H1 (cell line): Measurements from ENCODE around the gene SPG7. TPM values are rescaled to one million over a fixed set of nuclear protein-coding genes. Genes with fewer than 3 reads are reported as not detected.

Source experiments
- CTCF ChIA-PET: fragments of 300-600 bp; sonication (Branson Sonifier 250); formaldehyde crosslinking; loops from one replicate; lab custom pipeline; 2021; ENCODE audit not compliant: partially characterized antibody; lab: Charles Lee
- POLR2A ChIA-PET: fragments of 300-600 bp; sonication (Branson Sonifier 250); formaldehyde crosslinking; loops from one replicate; lab custom pipeline; 2021; ENCODE audit warnings: inconsistent platforms; ENCODE audit not compliant: partially characterized antibody; lab: Charles Lee
- DNase-seq, 2 experiments: peaks; one replicate each; pipeline versions ENCODE4 v3.0.0 to v3.0.0-alpha.2; 2010 to 2022; ENCODE audit warnings: low spot score in 2 of 2, low read depth in 1 of 2, mixed read lengths in 1 of 2
- FAIRE-seq: peaks from 2 replicates; lab custom pipeline; 2011; peaks lifted over from hg19 to GRCh38; lab: Jason Lieb, UNC
- H2AFZ ChIP-seq: 2 replicates; pipeline ENCODE4 v1.8.1; 2012; ENCODE audit warnings: low read length, inconsistent platforms
- H2AK5ac ChIP-seq: 2 replicates; pipeline ENCODE4 v1.6.1; 2013; ENCODE audit warnings: low read depth, low read length
- H2BK120ac ChIP-seq: replicated peaks from 2 replicates; pipeline ENCODE3; 2013; ENCODE audit warnings: low read depth, low read length, inconsistent platforms
- H2BK12ac ChIP-seq: 2 replicates; pipeline ENCODE4 v1.6.1; 2013; ENCODE audit warnings: low read depth, low read length
- H2BK15ac ChIP-seq: 2 replicates; pipeline ENCODE4 v1.6.1; 2013; ENCODE audit warnings: low read length
- H2BK20ac ChIP-seq: 2 replicates; pipeline ENCODE4 v1.6.1; 2013; ENCODE audit warnings: low read length
- H2BK5ac ChIP-seq: 2 replicates; pipeline ENCODE4 v1.6.1; 2013; ENCODE audit warnings: low read depth, low read length
- H3K14ac ChIP-seq: 2 replicates; pipeline ENCODE4 v1.6.1; 2013; ENCODE audit warnings: inconsistent platforms; ENCODE audit not compliant: insufficient read length
- H3K18ac ChIP-seq: 2 replicates; pipeline ENCODE4 v1.6.1; 2013; ENCODE audit warnings: low read length; ENCODE audit errors: extremely low read depth
- H3K23ac ChIP-seq: 2 replicates; pipeline ENCODE4 v1.6.1; 2013; ENCODE audit warnings: inconsistent platforms; ENCODE audit not compliant: insufficient read length
- H3K23me2 ChIP-seq: 2 replicates; pipeline ENCODE4 v1.6.1; 2013; ENCODE audit warnings: low read depth, low read length
- H3K27ac ChIP-seq: 2 replicates; pipeline ENCODE4 v1.6.1; 2011; ENCODE audit warnings: low read depth, low read length, inconsistent platforms
- H3K27me3 ChIP-seq, 4 experiments: replicated peaks in 1 of 4; 1 replicate in 1 of 4; 2 replicates in 3 of 4; pipeline versions ENCODE4 v1.6.1 to v1.8.1; 2011 to 2013; ENCODE audit warnings: low read length in 3 of 4, mild to moderate bottlenecking in 3 of 4, inconsistent platforms in 2 of 4, mixed read lengths in 2 of 4, moderate library complexity in 1 of 4; ENCODE audit not compliant: control insufficient read depth in 3 of 4, insufficient read depth in 3 of 4; ENCODE audit errors: extremely low read depth in 1 of 4
- H3K36me3 ChIP-seq, 4 experiments: 2 replicates each; pipeline versions ENCODE4 v1.6.1 to v1.8.1; 2011 to 2013; ENCODE audit warnings: mild to moderate bottlenecking in 4 of 4, low read length in 3 of 4, moderate library complexity in 2 of 4, control low read depth in 1 of 4, inconsistent platforms in 1 of 4; ENCODE audit not compliant: insufficient read depth in 4 of 4, control insufficient read depth in 2 of 4
- H3K4ac ChIP-seq: replicated peaks from 2 replicates; pipeline ENCODE3; 2013; ENCODE audit warnings: low read length, low read depth, mixed read lengths, inconsistent platforms; ENCODE audit not compliant: insufficient read length
- H3K4me1 ChIP-seq, 4 experiments: replicated peaks in 1 of 4; 1 replicate in 1 of 4; 2 replicates in 3 of 4; pipeline versions ENCODE4 v1.6.1 to v1.8.1; 2011 to 2013; ENCODE audit warnings: low read length in 3 of 4, inconsistent platforms in 2 of 4, mixed read lengths in 1 of 4; ENCODE audit not compliant: insufficient read depth in 4 of 4, control insufficient read depth in 3 of 4
- H3K4me2 ChIP-seq, 2 experiments: 2 replicates each; pipeline versions ENCODE4 v1.6.1 to v1.8.1; 2011 to 2013; ENCODE audit warnings: low read depth in 2 of 2, low read length in 2 of 2, control low read depth in 1 of 2, inconsistent platforms in 1 of 2, mild to moderate bottlenecking in 1 of 2; ENCODE audit not compliant: insufficient read depth in 1 of 2
- H3K4me3 ChIP-seq, 4 experiments: fragments of 200-600, 300-600 bp in 1 of 4; sonication (generic), shearing (Covaris generic), sonication (Bioruptor Twin) in 1 of 4; 2 replicates each; pipeline versions ENCODE4 v1.5.1 to v1.8.1; 2011 to 2016; ENCODE audit warnings: low read length in 4 of 4, low read depth in 3 of 4, control low read depth in 2 of 4, inconsistent platforms in 2 of 4, mild to moderate bottlenecking in 2 of 4, mixed read lengths in 1 of 4, moderate library complexity in 1 of 4; ENCODE audit not compliant: insufficient read depth in 2 of 4; ENCODE audit errors: extremely low read depth in 1 of 4
- H3K56ac ChIP-seq: replicated peaks from 2 replicates; pipeline ENCODE3; 2013; ENCODE audit warnings: low read depth, mild to moderate bottlenecking, mixed read lengths, low read length, inconsistent platforms; ENCODE audit not compliant: insufficient read length
- H3K79me1 ChIP-seq: 2 replicates; pipeline ENCODE4 v1.6.1; 2013; ENCODE audit warnings: low read depth, low read length, control low read depth
- H3K79me2 ChIP-seq, 2 experiments: 2 replicates each; pipeline versions ENCODE4 v1.6.1 to v1.8.1; 2012 to 2013; ENCODE audit warnings: low read length in 2 of 2, mild to moderate bottlenecking in 2 of 2, inconsistent platforms in 1 of 2; ENCODE audit not compliant: insufficient read depth in 2 of 2, control insufficient read depth in 1 of 2
- H3K9ac ChIP-seq, 4 experiments: replicated peaks in 1 of 4; 1 replicate in 1 of 4; 2 replicates in 3 of 4; pipeline versions ENCODE4 v1.6.1 to v1.8.1; 2011 to 2013; ENCODE audit warnings: low read depth in 3 of 4, low read length in 3 of 4, control low read depth in 2 of 4, mild to moderate bottlenecking in 2 of 4, moderate library complexity in 2 of 4, inconsistent platforms in 1 of 4; ENCODE audit errors: extremely low read depth in 1 of 4
- H3K9me3 ChIP-seq, 2 experiments: 2 replicates each; pipeline versions ENCODE4 v1.6.1 to v1.8.1; 2012 to 2013; ENCODE audit warnings: mild to moderate bottlenecking in 2 of 2, moderate library complexity in 2 of 2, control low read depth in 1 of 2, inconsistent platforms in 1 of 2, low read depth in 1 of 2, low read length in 1 of 2, mixed read lengths in 1 of 2; ENCODE audit not compliant: insufficient read depth in 2 of 2
- H4K20me1 ChIP-seq, 2 experiments: replicated peaks in 1 of 2; 2 replicates each; pipeline versions ENCODE3 to v1.8.1; 2011 to 2013; ENCODE audit warnings: inconsistent platforms in 2 of 2, low read length in 2 of 2, mild to moderate bottlenecking in 1 of 2; ENCODE audit not compliant: insufficient read depth in 2 of 2, control insufficient read depth in 1 of 2
- H4K5ac ChIP-seq: 2 replicates; pipeline ENCODE4 v1.6.1; 2013; ENCODE audit warnings: low read length, low read depth, mixed read lengths, inconsistent platforms; ENCODE audit not compliant: insufficient read length
- H4K8ac ChIP-seq: 2 replicates; pipeline ENCODE4 v1.8.0; 2013; ENCODE audit warnings: mild to moderate bottlenecking, moderate library complexity, low read length, inconsistent platforms; ENCODE audit not compliant: insufficient read depth; ENCODE audit errors: extremely low read depth
- H4K91ac ChIP-seq: replicated peaks from 2 replicates; pipeline ENCODE3; 2013; ENCODE audit warnings: low read length, mixed read lengths, inconsistent platforms; ENCODE audit not compliant: insufficient read length
- HDAC2 ChIP-seq, 2 experiments: fragments of 300-600 bp in 1 of 2; sonication (generic) in 1 of 2; IDR thresholded peaks; 2 replicates each; pipeline ENCODE4 v1.6.1; 2011 to 2012; ENCODE audit warnings: low read depth in 2 of 2, low read length in 2 of 2, mild to moderate bottlenecking in 2 of 2, moderate library complexity in 2 of 2, borderline replicate concordance in 1 of 2, inconsistent platforms in 1 of 2
- POU5F1 ChIP-seq: IDR thresholded peaks from 2 replicates; pipeline ENCODE4 v1.6.1; 2011; ENCODE audit warnings: low read depth, mild to moderate bottlenecking, low read length, moderate library complexity
- SIRT6 ChIP-seq: IDR thresholded peaks from one replicate; pipeline ENCODE4 v1.7.1; 2012; ENCODE audit warnings: low read length, inconsistent platforms
- SRF ChIP-seq: IDR thresholded peaks from 2 replicates; pipeline ENCODE4 v1.6.1; 2011; ENCODE audit warnings: mild to moderate bottlenecking, low read depth, low read length, moderate library complexity
- WGBS, 2 experiments: shearing (Covaris generic) in 1 of 2; methylation state at CpG; one replicate each; pipeline versions ENCODE4 v1.1.6 to v1.1.7; 2013 to 2015; ENCODE audit warnings: low lambda C conversion rate in 2 of 2, mixed read lengths in 2 of 2, inconsistent platforms in 1 of 2, low coverage in 1 of 2, missing lambda C conversion rate in 1 of 2; ENCODE audit not compliant: insufficient replicate concordance in 2 of 2, insufficient coverage in 1 of 2, insufficient read length in 1 of 2; ENCODE audit errors: extremely low coverage in 1 of 2, missing lambda C conversion rate in 1 of 2; 5-methylcytosine and 5-hydroxymethylcytosine counted together
- polyA plus RNA-seq, 7 experiments: library from polyadenylated mRNA; depleted of rRNA in 3 of 7; stranded (reverse) in 5 of 7; unstranded in 2 of 7; fragments of >200 nt in 5 of 7; fragments of 200-250 nt in 2 of 7; gene quantifications; 1 replicate in 5 of 7; 2 replicates in 1 of 7; 4 replicates in 1 of 7; pipeline versions ENCODE4 v1.2.1 to v1.2.3, GENCODE V29; 2011 to 2013; ENCODE audit warnings: missing spikeins in 2 of 7, mixed read lengths in 2 of 7
- total RNA-seq: library from RNA; stranded (reverse); fragmentation: NEBNext Ultra II Directional; extraction: Animal tissue kit (Norgen Biotek cat#: 25700); gene quantifications from 2 replicates; pipeline ENCODE4 v1.2.1, GENCODE V29; 2021

Gene SPG7
- total and polyA plus RNA-seq, 2 of the 8 experiments (the other 6 are each of a cell fraction or from before 2014, with no cell fraction given): 72.1 to 113 TPM

DNA sequence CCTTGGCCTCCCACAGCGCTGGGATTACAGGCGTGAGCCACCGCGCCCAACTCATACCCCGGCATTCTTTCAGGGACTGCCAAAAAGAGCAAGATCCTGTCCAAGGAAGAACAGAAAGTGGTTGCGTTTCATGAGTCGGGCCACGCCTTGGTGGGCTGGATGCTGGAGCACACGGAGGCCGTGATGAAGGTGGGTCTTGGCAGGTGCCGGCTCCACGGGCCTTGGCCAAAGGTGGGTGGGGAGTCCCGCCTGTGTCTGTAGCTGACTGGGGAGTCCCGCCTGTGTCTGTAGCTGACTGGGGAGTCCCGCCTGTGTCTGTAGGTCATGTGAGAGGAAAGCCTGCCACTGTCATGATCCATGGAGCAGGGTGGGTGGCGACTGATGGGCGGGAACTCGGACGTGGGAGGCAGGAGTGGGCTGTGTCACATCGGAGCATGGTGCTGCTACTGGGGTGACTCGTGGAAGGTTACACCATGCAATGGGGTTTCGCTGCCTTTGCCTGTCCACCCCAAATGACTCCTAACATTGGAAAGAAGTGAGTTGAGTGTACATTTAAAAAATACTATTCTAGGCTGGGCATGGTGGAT, 42.3 kb downstream of the SPG7 start:
- Histone ChIP-seq H3K9me3 (no peaks in the 10 kb centered on the region), H4K91ac (no peak overlapping the region), H2BK5ac (no peak overlapping the region), H3K56ac (no peak overlapping the region), H3K27ac (no peak overlapping the region), H2BK20ac (no peak overlapping the region), H2BK120ac (no peak overlapping the region), H2BK15ac (no peak overlapping the region), H3K23ac (no peak overlapping the region), H3K4me1 (no peaks in the 10 kb centered on the region), H3K79me1 (no peaks in the 10 kb centered on the region; the same call in 1 of the 2 replicates), H4K5ac (no peak overlapping the region), H3K79me2 (no peaks in the 10 kb centered on the region), H3K23me2 (no peaks in the 10 kb centered on the region), H3K18ac (no peak overlapping the region), H3K36me3 (peaks cover 12 to 50% (median 40%) of the 10 kb centered on the region in 4 experiments), H4K20me1 (peaks cover 0 to 12% of the 10 kb centered on the region in 2 experiments), H4K8ac (no peak overlapping the region), H2AK5ac (no peak overlapping the region), H2AFZ (no peak overlapping the region), H3K14ac (no peak overlapping the region), H3K9ac (no peak overlapping the region), H3K4ac (no peak overlapping the region), H2BK12ac (no peak overlapping the region), H3K27me3 (no peaks in the 10 kb centered on the region)
- POLR2A ChIA-PET: interaction anchor here (1.0 to 6.5 kb wide), 6 partner anchors 9 to 540 kb away, joined by 3 to 63 read pairs (median 6); no protein-coding TSS in a partner anchor
- CTCF ChIA-PET: interaction anchor here (1.4 to 2.5 kb wide), 5 partner anchors 8 to 41 kb away, joined by 3 to 15 read pairs (median 7); no protein-coding TSS in a partner anchor
- FAIRE-seq: no peak
- no peak for DNase-seq
- WGBS, 2 experiments: 94% methylated on average over 22 of the region's 22 CpGs; no CpG with 5 or more reads in 1 of the 2 experiments
- TF ChIP-seq SRF (no peak), POU5F1 (no peak), HDAC2 (IDR thresholded peaks at IDR 0.05; ENCODE audit: borderline replicate concordance in 1 of 2, low read depth in 2 of 2, low read length in 2 of 2) (no peak), SIRT6 (no peak)
- TF ChIP-seq, all 59 proteins: peak for 0
- Histone ChIP-seq H3K4me2 (no peak overlapping the region), H3K4me3 (no peak overlapping the region)
